22Rv1 (cell line): Measurements from ENCODE around the gene COQ3.
A peak's percentile ranks its signal among the peaks of the same experiment; 100 is the strongest.

Source experiments
- ZFX ChIP-seq: fragments of 450-650 bp; IDR thresholded peaks from 2 replicates; pipeline ENCODE4 v1.6.1; 2017; ENCODE audit warnings: antibody characterized with exemption, borderline replicate concordance
- TF ChIP-seq, protein P1 (sequence below): fragments of 450-650 bp; IDR thresholded peaks from 2 replicates; pipeline ENCODE4 v1.5.1; 2017; ENCODE audit warnings: mild to moderate bottlenecking

- TF ChIP-seq, protein P1, sequence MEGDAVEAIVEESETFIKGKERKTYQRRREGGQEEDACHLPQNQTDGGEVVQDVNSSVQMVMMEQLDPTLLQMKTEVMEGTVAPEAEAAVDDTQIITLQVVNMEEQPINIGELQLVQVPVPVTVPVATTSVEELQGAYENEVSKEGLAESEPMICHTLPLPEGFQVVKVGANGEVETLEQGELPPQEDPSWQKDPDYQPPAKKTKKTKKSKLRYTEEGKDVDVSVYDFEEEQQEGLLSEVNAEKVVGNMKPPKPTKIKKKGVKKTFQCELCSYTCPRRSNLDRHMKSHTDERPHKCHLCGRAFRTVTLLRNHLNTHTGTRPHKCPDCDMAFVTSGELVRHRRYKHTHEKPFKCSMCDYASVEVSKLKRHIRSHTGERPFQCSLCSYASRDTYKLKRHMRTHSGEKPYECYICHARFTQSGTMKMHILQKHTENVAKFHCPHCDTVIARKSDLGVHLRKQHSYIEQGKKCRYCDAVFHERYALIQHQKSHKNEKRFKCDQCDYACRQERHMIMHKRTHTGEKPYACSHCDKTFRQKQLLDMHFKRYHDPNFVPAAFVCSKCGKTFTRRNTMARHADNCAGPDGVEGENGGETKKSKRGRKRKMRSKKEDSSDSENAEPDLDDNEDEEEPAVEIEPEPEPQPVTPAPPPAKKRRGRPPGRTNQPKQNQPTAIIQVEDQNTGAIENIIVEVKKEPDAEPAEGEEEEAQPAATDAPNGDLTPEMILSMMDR = peak; percentile 74
- TF ChIP-seq ZFX = no peak
These were observed 31.9 kb upstream of the COQ3 start for GRCh38 chr6:99425647-99426450.
